SH-SY5Y (cell line): ENCODE results near the gene ATP5F1C.
A peak's percentile ranks its signal among the peaks of the same experiment; 100 is the strongest.

Experiments
- GATA2 ChIP-seq: IDR thresholded peaks from 2 replicates; pipeline ENCODE4 v1.6.1; 2011; ENCODE audit warnings: mild to moderate bottlenecking, low read depth, low read length
- GATA3 ChIP-seq: IDR thresholded peaks from 2 replicates; pipeline ENCODE4 v1.6.1; 2011; ENCODE audit warnings: low read depth, mild to moderate bottlenecking, low read length, moderate library complexity

Gene ATP5F1C

DNA sequence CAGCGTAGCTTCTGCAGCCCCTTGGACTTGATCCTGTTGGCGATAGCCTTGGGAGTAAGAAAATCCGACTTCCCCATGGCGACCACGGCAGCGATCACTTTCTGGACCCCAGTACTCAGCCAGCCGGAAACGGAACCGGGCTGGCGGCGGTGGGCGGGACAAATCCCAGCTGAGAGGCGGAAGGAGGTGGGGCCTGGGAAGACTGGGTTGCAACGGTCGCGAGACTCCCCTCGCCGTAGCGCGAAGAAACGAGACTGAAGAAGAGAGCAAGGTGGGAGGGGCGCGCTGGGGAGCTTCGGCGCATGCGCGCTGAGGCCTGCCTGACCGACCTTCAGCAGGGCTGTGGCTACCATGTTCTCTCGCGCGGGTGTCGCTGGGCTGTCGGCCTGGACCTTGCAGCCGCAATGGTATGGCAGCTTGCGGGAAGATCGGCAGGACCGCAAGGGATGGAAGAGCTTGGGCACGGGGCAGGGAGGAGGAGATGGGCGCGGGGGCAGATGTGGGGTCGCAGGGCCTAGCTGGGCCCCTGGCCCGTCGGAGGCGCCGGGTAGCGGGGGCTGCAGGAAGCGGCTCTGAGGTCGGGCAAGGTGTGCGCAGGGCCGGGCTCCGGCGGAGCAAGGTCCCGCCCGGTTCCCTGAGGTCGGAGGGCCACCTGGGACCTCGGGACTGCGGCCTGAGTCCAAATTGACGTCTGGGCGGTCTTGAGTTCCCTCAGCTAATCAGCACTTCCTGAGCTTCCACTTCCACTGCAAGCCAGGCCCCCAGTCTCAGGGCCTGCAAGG lies at the start of gene ATP5F1C, which contains the start of gene KIN:
Gene ATP5F1C (plus strand): TSS at position 321 of the 782 bp plus-strand sequence. CDS start 31 bp downstream, at position 352.
Gene KIN (minus strand): TSS at position 137 of the 782 bp plus-strand sequence. CDS start 60 bp downstream, at position 77.
- TF ChIP-seq GATA3 (no peak), GATA2 (peak; percentile 7; the same call in 1 of the 2 replicates)

DNA sequence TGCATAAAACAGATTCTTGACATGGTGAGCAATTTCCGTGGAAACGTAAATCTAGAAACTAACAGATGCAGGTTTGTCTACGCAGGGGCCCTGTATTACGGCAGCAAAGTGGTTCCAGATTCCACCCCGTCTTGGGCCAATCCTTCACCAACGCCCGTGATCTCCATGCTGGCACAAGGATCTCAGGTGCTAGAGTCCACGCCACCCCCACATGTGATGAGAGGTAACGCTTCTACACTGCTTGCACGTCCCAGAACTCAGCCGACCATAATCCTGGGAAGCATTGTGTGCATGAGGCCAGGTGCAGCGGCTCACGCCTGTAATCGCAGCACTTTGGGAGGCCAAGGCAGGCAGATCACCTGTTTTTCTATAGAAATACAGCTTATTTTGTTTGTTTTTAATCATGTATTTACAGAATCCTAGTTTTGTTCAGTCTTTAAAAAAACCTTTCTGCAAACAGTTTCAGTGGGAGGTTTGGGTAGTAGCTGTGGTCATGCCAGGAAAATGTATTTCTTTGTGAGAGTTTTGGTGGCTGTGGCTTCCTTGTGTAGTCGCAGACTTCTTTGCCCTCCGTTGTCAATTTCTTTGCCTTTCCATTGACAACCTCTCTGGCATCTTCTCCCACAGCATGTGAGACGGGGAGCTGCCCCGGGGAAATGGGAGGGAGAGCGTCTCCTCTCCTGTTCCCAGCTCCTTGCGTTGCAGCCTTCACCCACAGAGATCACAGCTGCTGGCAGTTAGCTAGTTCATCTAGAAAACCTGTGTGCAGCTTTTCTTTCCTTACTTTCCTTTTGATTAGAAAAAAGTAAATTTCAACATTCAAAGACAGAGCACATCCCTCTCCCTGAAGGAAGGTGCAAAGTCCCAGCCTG lies 49.2 kb upstream of the ATP5F1C start:
- TF ChIP-seq GATA3 (no peak), GATA2 (no peak)

DNA sequence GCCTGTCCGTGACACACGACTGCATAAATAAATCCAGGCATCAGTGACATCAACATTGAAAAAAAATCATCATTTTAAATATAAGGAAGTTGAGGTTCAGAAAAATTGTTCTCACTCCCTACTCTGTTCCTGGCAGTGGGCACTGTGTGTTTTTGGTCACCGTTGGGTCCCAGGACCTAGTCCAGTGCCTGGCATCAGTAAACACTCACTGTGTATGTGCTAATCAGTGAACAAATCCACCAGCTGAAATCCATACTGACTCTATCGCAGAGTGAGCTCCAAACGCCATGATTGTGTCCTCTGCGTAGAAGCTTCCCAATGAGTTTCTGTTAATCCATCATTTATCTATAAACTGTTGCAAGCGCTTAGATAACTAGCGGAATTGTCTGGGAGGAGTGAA lies 43.7 kb upstream of the ATP5F1C start:
- TF ChIP-seq GATA2 = no peak
- no peak for TF ChIP-seq GATA3

DNA sequence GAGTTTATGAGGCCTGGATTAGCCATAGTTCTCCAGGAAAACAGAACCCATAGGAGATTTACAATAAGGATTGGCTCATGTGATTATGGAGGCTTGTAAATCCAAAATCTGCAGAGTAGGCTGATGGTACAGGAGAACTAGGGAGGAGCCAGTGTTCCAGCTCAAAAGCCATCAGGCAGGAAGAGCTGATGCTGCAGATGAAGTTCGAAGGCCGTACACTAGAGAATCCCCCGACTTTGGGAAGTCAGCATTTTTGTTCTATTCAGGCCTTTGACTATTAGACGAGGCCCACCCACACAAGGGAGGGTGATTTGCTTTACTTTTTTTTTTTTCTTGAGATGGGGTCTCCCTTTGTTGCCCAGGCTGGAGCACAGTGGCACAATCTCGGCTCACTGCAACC lies 37.8 kb upstream of the ATP5F1C start:
- TF ChIP-seq GATA3 (no peak), GATA2 (no peak)

DNA sequence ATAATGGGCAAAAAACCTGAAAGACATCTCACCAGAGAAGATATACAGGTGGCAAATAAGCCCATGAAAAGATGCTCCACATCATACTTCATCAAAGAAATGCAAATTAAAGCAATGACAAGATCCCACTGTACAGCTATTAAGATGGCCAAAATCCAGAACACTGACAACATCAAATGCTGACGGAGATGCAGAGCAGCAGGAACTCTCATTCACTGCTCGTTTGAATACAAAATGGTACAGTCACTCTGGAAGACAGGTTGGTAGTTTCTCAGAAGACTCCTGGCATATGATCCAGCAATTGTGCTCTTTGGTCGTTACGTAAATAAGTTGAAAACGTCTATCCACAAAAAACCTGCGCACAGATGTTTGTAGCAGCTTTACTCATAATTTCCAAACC lies 35.7 kb upstream of the ATP5F1C start:
- TF ChIP-seq GATA3 (no peak), GATA2 (no peak)

DNA sequence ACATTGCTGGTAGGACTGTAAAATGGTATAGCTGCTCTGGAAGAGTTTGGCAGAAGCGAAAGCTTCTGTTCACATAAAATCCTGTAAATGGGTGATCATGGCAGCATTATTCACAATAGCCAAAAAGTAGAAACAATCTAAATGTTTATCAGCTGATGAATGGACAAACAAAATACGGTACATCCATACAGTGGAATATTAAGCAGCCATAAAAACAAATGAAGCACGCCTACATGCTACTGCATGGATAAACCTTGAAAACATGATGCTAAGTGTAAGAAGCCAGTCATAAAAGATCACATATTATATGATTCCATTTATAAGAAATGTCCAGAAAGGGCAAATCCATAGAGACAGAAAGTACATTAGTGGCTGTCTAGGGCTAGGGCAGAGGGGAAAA lies 32.9 kb upstream of the ATP5F1C start:
- TF ChIP-seq GATA3 (no peak), GATA2 (no peak)

DNA sequence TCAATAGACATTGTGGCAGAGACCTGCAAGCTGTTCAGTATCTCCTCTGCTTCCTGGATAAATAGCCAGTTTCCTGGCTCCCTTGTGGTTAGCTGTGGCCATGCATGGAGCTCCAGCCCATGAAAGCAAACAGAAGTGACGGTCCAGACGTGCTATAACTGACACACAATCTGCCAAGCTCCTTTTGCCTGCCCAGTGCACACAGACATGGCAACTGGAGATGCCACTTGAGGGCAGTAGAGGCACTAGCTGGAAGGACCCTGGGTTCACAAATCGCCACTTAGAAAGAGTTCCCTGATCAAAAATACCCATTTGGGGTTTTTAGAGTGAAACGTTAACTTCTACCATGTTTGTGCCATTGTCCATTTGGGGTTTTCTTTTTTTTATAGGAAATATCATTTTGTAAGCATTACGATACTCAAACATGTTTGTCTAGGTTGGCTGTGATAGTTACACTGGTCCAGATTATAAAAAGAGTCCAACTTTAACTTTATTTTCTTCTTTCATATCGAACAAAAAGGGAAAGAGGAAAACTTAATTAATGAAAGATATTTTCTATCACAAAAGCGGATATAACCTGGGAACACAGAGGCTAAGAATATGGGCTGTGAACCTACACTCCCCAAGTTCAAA lies 31.5 kb upstream of the ATP5F1C start:
- TF ChIP-seq GATA2 (no peak), GATA3 (no peak)

DNA sequence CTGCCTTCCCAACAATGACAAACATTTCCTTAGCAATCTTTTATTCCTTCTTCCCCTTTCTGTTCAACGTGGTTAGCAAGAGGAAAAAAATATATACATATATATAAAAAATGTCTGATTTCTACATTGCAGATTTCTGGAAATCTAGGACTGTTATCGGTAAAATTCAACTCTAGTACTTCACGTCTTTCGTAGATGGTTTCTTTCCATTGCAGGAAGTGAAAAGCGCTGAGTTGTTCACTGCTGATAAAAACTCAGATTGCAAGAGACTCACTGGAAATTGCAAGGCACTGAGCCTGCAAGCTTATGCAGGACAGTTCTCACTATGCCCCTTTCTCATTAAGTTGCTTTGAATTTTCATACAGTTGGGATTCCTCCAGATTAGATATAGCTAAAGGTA lies 24.0 kb upstream of the ATP5F1C start:
- TF ChIP-seq GATA3 = no peak
- TF ChIP-seq GATA2 = no peak

DNA sequence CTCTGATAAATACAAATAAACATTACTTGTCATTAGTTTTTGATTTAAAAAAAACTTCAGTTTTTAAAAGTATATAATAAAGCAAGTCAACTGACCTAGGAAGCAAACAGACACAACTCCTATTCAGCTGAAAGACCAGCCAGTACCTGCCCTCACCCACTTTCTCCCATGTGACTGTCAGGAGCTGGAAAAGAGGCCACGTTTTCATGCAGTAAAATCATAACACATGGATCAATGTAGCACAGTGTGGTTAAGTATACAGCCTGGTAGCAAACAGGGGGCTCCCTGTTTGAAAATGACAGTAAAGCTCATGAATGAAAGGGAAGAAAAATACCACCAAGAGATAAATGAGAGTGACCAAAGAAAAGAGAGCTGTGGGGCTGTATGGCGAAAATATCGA lies 21.7 kb upstream of the ATP5F1C start:
- TF ChIP-seq GATA2 (no peak), GATA3 (no peak)

DNA sequence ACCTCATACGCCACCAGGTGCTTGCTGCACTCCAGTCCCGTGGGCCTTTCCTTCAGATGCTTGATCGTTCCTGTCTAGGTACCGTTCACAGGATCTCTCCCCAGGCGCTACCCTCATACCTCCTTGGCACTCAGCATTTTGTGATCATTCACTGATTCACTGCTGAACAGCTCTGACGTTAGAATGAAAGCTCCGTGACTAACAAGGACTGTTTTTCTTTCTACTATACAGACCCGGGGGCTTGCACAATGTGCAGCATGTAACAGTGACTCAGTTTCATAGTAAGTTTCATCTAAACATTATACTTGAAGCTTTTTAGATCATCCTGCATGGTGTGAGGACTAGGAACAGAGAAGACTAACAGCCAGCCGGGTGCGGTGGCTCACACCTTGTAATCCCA lies 20.8 kb upstream of the ATP5F1C start:
- TF ChIP-seq GATA3 (no peak), GATA2 (no peak)

DNA sequence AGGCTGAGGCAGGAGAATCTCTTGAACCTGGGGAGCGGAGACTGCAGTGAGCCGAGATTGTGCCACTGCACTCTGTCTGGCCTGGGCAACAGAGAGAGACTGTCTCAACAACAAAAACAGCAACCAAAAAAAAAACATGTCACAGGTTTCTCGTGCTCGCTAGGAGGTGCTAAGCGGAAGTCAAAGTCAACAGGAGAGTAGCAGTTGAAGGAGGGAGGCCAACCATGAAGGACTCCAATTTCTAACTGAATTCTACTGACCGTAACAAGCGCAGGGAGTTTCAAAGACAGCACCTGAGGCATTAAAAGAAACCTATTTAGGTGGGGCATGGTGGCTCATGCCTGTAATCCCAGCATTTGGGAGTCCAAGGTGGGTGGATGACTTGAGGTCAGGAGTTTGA lies 19.6 kb upstream of the ATP5F1C start:
- TF ChIP-seq GATA2 (no peak), GATA3 (no peak)

DNA sequence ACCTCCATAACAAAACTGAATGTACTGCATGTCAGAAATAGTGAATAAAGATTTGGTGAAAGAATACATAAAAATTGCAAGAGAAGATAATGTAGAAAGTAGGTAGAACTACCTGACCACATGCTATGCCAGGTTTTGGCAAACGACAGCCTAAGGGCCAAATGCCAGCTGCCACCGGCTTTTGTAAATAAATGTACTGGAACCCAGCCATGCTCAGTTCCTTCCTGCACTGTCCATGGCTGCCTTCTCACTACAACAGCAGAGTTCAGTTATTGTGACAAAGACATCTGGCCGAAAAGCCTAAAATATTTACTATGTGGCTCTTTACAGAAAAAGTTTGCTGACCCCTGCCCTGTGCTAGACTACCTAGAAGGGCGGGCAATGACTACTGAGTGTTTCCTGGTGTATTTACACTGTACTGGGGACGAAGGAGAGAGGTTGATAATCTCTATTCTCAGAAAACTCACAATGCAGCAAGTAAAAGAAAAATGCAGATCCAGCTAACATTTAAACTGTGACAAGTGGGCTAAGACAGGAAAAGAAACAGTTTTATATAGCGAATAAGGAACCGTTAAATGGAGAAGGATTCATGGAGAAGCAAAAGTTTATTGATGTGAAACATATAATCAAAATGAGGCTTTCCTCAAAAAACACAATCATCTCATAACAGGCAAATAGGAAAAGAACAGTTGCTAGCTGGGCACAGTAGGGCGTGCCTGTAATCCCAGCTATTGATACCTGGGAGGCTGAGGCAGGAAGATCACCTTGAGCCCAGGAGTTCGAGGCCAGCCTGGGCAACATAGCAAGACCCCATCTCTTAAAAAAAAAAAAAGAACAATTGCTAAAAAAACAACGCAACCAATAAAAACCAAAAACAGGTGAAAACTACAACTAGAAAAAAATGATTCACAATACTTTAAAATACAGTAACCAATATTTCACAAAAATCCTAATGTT lies 13.9 kb upstream of the ATP5F1C start:
- TF ChIP-seq GATA2 (no peak), GATA3 (no peak)

DNA sequence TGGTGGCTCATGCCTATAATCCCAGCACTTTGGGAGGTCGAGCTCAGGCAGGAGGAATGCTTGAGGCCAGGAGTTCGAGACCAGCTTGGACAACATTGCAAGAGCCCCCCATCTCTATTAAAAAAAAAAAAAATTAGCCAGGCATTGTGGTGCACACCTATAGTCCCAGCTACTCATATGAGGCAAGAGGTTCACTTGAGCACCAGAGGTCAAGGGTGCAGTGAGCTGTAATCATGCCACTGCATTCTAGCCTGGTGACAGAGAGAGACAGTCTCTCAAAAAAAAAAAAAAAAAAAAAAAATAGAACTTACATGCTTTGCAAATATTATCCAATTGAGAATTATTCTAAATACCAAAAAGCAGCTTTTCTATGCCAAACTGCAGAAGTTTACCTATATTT lies 11.2 kb upstream of the ATP5F1C start:
- no peak for TF ChIP-seq GATA2
- no peak for TF ChIP-seq GATA3
